Sigmoid colon (tissue), 4 donors: Measurements from ENCODE around the gene HSD17B12.

Source experiments
- EP300 ChIP-seq, 4 donors: sonication (generic); formaldehyde crosslinking; IDR thresholded peaks; one replicate each; pipeline ENCODE4 v1.6.1; 2017; ENCODE audit warnings: antibody characterized with exemption in 4 of 4
- POLR2A ChIP-seq, 2 donors: fragments of 450-650 bp; IDR thresholded peaks; one replicate each; pipeline ENCODE4 v1.6.1; 2016; ENCODE audit warnings: antibody characterized with exemption in 2 of 2, mild to moderate bottlenecking in 2 of 2, moderate library complexity in 2 of 2
- POLR2AphosphoS5 ChIP-seq, 4 donors: sonication (generic); formaldehyde crosslinking; IDR thresholded peaks; one replicate each; pipeline ENCODE4 v1.6.1; 2017; ENCODE audit warnings: antibody characterized with exemption in 4 of 4
- TF ChIP-seq, protein P1 (sequence below), 4 experiments: fragments of 450-650 bp in 3 of 4; fragments of 200-600 bp in 1 of 4; IDR thresholded peaks; one replicate each; pipeline ENCODE4 v1.5.1; 2016 to 2019; ENCODE audit warnings: antibody characterized with exemption in 4 of 4, mild to moderate bottlenecking in 3 of 4, moderate library complexity in 2 of 4

DNA sequence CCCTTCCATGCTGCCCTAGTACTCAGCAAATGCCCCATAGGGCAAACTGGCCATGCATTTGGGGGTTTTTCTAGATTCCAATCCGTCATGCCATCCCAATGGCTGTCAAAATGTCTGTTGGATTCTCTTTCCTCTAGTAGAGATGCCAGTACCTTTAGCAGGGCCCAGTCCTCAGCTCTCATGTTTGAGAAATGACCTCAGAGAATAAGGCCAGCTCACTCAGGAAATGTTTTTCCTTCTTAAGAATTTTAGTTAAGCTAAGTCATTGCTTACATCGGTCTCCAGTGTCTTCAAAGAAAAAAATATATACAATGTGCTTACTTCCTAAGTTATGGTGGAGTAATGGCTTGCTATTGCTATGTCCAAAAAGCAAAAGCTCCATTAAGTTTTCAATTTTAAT lies 186.0 kb downstream of the HSD17B12 start:
- TF ChIP-seq POLR2A (IDR thresholded peaks at IDR 0.05) (no peak), POLR2AphosphoS5 (IDR thresholded peaks at IDR 0.05) (no peak), EP300 (IDR thresholded peaks at IDR 0.05) (no peak)
- TF ChIP-seq, protein P1, sequence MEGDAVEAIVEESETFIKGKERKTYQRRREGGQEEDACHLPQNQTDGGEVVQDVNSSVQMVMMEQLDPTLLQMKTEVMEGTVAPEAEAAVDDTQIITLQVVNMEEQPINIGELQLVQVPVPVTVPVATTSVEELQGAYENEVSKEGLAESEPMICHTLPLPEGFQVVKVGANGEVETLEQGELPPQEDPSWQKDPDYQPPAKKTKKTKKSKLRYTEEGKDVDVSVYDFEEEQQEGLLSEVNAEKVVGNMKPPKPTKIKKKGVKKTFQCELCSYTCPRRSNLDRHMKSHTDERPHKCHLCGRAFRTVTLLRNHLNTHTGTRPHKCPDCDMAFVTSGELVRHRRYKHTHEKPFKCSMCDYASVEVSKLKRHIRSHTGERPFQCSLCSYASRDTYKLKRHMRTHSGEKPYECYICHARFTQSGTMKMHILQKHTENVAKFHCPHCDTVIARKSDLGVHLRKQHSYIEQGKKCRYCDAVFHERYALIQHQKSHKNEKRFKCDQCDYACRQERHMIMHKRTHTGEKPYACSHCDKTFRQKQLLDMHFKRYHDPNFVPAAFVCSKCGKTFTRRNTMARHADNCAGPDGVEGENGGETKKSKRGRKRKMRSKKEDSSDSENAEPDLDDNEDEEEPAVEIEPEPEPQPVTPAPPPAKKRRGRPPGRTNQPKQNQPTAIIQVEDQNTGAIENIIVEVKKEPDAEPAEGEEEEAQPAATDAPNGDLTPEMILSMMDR (IDR thresholded peaks at IDR 0.05) = no peak
